ENCODE measurements around the gene PCDHGB3. TPM values are rescaled to one million over a fixed set of nuclear protein-coding genes. Genes with fewer than 3 reads are reported as not detected.
"Not testable (repeated sequence)": the region's sequence is repeated elsewhere in the genome, so short reads cannot be mapped to it uniquely, and the experiment has no call there.

Gene PCDHGB3
- total and polyA plus RNA-seq, 2 donors (not counting 1 experiment from before 2014, with no cell fraction given): 0.52 to 3.8 TPM

GRCh38 chr5:141375444-141376155 lies 5.6 kb downstream of the PCDHGB3 start:
- H3K27ac Mint-ChIP-seq; H2AFZ ChIP-seq (ENCODE audit: insufficient read depth, low read depth, low read length, poor library complexity, severe bottlenecking); H3K4me3 Mint-ChIP-seq; H4K20me1 ChIP-seq (ENCODE audit: control insufficient read depth, insufficient read depth, low read length, poor library complexity, severe bottlenecking); DNase-seq; H3K9ac ChIP-seq (ENCODE audit: low read length); H3K27ac ChIP-seq (ENCODE audit: low read length in 2 of 2); H3K4me1 Mint-ChIP-seq; H3K4me3 ChIP-seq (ENCODE audit: control extremely low read depth in 1 of 5, extremely low read depth in 1 of 5, insufficient read depth in 1 of 5, low read depth in 2 of 5, low read length in 4 of 5); H3K36me3 ChIP-seq (replicated peaks in 1 of 2; ENCODE audit: control extremely low read depth in 1 of 2, control insufficient read depth in 1 of 2, extremely low read depth in 1 of 2, insufficient read depth in 2 of 2, low read length in 1 of 2); POLR2A ChIA-PET; ATAC-seq (ENCODE audit: low read depth); H3K4me2 ChIP-seq (replicated peaks; ENCODE audit: low read depth, low read length, poor library complexity, severe bottlenecking); H3K4me1 ChIP-seq (ENCODE audit: control insufficient read depth in 2 of 2, insufficient read depth in 2 of 2, low read length in 2 of 2); intact Hi-C loops (cut with micrococcal nuclease); H3K79me2 ChIP-seq (ENCODE audit: control insufficient read depth, insufficient read depth, low read length): not testable (repeated sequence)
- Histone ChIP-seq H3K9me3 (ENCODE audit: control extremely low read depth in 1 of 3, control insufficient read depth in 2 of 3, insufficient read depth in 1 of 3, low read length in 2 of 3) (peaks cover 0 to 58% (median 46%) of the 10 kb centered on the region in 3 donors), H3K27me3 (replicated peaks in 1 of 4; ENCODE audit: control extremely low read depth in 1 of 4, control insufficient read depth in 3 of 4, insufficient read depth in 4 of 4, low read length in 3 of 4) (peaks cover 0 to 55% (median 30%) of the 10 kb centered on the region in 4 experiments)
- Mint-ChIP-seq H3K27me3 (peaks cover 44% of the 10 kb centered on the region), H3K9me3 (ENCODE audit: insufficient read depth) (peaks cover 12% of the 10 kb centered on the region)
- 56% methylated on average over 33 of the region's 48 CpGs for WGBS (ENCODE audit: insufficient coverage)
- CTCF ChIA-PET: interaction anchor here (1.4 to 2.0 kb wide), 2 partner anchors 32 to 188 kb away, joined by 4 to 5 read pairs; partner anchors contain the start of gene PCDHGB6

- peak within 1 kb of the TSS; percentile 81 for H3K4me3 Mint-ChIP-seq
- Histone ChIP-seq H3K27ac (ENCODE audit: low read length in 2 of 2) (no peak within 1 kb of the TSS), H3K4me3 (ENCODE audit: control extremely low read depth in 1 of 5, extremely low read depth in 1 of 5, insufficient read depth in 1 of 5, low read depth in 2 of 5, low read length in 4 of 5) (peak within 1 kb of the TSS in 3 of 5 experiments; percentile 1 to 36 (median 24)), H3K9me3 (ENCODE audit: control extremely low read depth in 1 of 3, control insufficient read depth in 2 of 3, insufficient read depth in 1 of 3, low read length in 2 of 3) (peaks cover 5 to 37% (median 25%) of the 10 kb centered on the region in 3 donors), H3K4me1 (ENCODE audit: control insufficient read depth in 2 of 2, insufficient read depth in 2 of 2, low read length in 2 of 2) (no peaks in the 10 kb centered on the region), H3K4me2 (replicated peaks; ENCODE audit: low read depth, low read length, poor library complexity, severe bottlenecking) (peak within 1 kb of the TSS; percentile 25), H3K36me3 (replicated peaks in 1 of 2; ENCODE audit: control extremely low read depth in 1 of 2, control insufficient read depth in 1 of 2, extremely low read depth in 1 of 2, insufficient read depth in 2 of 2, low read length in 1 of 2) (no peaks in the 10 kb centered on the region), H3K9ac (ENCODE audit: low read length) (no peak within 1 kb of the TSS), H3K27me3 (replicated peaks in 1 of 4; ENCODE audit: control extremely low read depth in 1 of 4, control insufficient read depth in 3 of 4, insufficient read depth in 4 of 4, low read length in 3 of 4) (peaks cover 0 to 43% (median 28%) of the 10 kb centered on the region in 4 experiments), H3K79me2 (ENCODE audit: control insufficient read depth, insufficient read depth, low read length) (no peaks in the 10 kb centered on the region), H4K20me1 (ENCODE audit: control insufficient read depth, insufficient read depth, low read length, poor library complexity, severe bottlenecking) (no peaks in the 10 kb centered on the region), H2AFZ (ENCODE audit: insufficient read depth, low read depth, low read length, poor library complexity, severe bottlenecking) (no peak within 1 kb of the TSS)
- 22% methylated on average over 29 of the region's 37 CpGs for WGBS (ENCODE audit: insufficient coverage)
- intact Hi-C loops (cut with micrococcal nuclease): no loop called here
- H3K4me1 Mint-ChIP-seq: peaks cover 3% of the 10 kb centered on the region
- peaks cover 58% of the 10 kb centered on the region for H3K27me3 Mint-ChIP-seq
- no peak within 1 kb of the TSS for H3K27ac Mint-ChIP-seq
- TF ChIP-seq CTCF (IDR thresholded peaks at IDR 0.05) (no peak), EZH2 (IDR thresholded peaks at IDR 0.05; ENCODE audit: borderline replicate concordance, insufficient read depth, low read depth, low read length, poor library complexity, severe bottlenecking) (no peak)
- no peak for ATAC-seq (ENCODE audit: low read depth)
- peaks cover 7% of the 10 kb centered on the region for H3K9me3 Mint-ChIP-seq (ENCODE audit: insufficient read depth)
- ChIA-PET CTCF (no interaction called here), POLR2A (no interaction called here)
- no peak for DNase-seq
Observed at GRCh38 chr5:141382469-141383294, 12.6 kb downstream of the PCDHGB3 start, which contains the start of gene PCDHGA7. Gene PCDHGA7 (plus strand): TSS chr5:141382742. CDS start chr5:141382900, 158 bp downstream.
